OCI-LY1 (cell line): ENCODE data around the gene PHACTR2.
"Not testable (repeated sequence)": the region's sequence is repeated elsewhere in the genome, so short reads cannot be mapped to it uniquely, and the experiment has no call there.

ENCODE experiments used
- EZH2 ChIP-seq: fragments of 200-600 bp; sonication (generic), shearing (Covaris generic); IDR thresholded peaks from 2 replicates; pipeline ENCODE4 v1.8.0; 2017; ENCODE audit warnings: borderline replicate concordance, mixed run types, mild to moderate bottlenecking, antibody characterized with exemption, low read length, moderate library complexity, mixed read lengths
- TF ChIP-seq, protein P1 (sequence below): fragments of 200-600 bp; sonication (generic), shearing (Covaris generic); IDR thresholded peaks from 2 replicates; pipeline ENCODE4 v1.5.1; 2017; ENCODE audit warnings: mild to moderate bottlenecking, antibody characterized with exemption, low read length, moderate library complexity, mixed read lengths

DNA sequence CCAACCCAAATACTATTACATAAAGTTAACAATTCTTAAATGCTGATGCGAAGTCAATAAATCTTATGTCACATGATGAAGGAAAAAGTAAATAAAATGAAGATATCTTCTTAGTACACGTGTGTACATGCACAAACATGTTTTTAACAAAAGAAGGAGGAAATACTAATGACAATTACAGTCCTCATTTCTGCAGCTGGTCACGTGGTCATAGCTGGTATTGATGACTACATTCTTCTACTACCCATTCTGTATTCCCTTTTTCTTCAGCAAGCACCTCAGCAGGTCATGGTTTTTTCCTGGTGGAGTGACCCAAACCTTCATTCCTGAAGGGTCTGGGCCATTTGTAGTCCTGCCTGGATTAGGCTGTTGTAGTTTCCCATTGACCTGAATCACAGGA, 191.0 kb downstream of the PHACTR2 start:
- TF ChIP-seq, protein P1, sequence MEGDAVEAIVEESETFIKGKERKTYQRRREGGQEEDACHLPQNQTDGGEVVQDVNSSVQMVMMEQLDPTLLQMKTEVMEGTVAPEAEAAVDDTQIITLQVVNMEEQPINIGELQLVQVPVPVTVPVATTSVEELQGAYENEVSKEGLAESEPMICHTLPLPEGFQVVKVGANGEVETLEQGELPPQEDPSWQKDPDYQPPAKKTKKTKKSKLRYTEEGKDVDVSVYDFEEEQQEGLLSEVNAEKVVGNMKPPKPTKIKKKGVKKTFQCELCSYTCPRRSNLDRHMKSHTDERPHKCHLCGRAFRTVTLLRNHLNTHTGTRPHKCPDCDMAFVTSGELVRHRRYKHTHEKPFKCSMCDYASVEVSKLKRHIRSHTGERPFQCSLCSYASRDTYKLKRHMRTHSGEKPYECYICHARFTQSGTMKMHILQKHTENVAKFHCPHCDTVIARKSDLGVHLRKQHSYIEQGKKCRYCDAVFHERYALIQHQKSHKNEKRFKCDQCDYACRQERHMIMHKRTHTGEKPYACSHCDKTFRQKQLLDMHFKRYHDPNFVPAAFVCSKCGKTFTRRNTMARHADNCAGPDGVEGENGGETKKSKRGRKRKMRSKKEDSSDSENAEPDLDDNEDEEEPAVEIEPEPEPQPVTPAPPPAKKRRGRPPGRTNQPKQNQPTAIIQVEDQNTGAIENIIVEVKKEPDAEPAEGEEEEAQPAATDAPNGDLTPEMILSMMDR = not testable (repeated sequence)
- not testable (repeated sequence) for TF ChIP-seq EZH2
